Measurements from ENCODE around the gene CTNNA2.

- TF ChIP-seq CTCF (IDR thresholded peaks at IDR 0.05) (no peak), POLR2A (IDR thresholded peaks at IDR 0.05) (no peak)
Observed at GRCh38 chr2:80012061-80012460, 499.2 kb downstream of the CTNNA2 start.

Measured in vagina (tissue), 2 donors.